B cell (primary cell): ENCODE results near the gene CREB3L4. TPM values are rescaled to one million over a fixed set of nuclear protein-coding genes. Genes with fewer than 3 reads are reported as not detected.

Experiments used
- ATAC-seq: fragments of 200-7000 bp; cut with Tn5 transposase; one replicate; pipeline ENCODE4 v1.10.0; 2021; ENCODE audit warnings: low read depth, mild to moderate bottlenecking, moderate number of reproducible peaks, moderate library complexity
- CTCF ChIA-PET: fragments of 350-600 bp; sonication (Branson Sonifier 250); formaldehyde crosslinking; loops from one replicate; lab custom pipeline; 2021; ENCODE audit warnings: antibody characterized with exemption, inconsistent platforms; lab: Charles Lee
- POLR2A ChIA-PET: fragments of 350-600 bp; sonication (Branson Sonifier 250); formaldehyde crosslinking; loops from one replicate; lab custom pipeline; 2021; ENCODE audit warnings: antibody characterized with exemption; lab: Charles Lee
- DNase-seq: peaks from one replicate; pipeline ENCODE4 v3.0.0; 2013
- H2AFZ ChIP-seq: 2 replicates; pipeline ENCODE4 v1.6.1; 2012; ENCODE audit warnings: mild to moderate bottlenecking, low read depth, low read length; ENCODE audit not compliant: insufficient read depth, poor library complexity, severe bottlenecking
- H3K27ac ChIP-seq, 2 donors: 1 replicate in 1 of 2; 2 replicates in 1 of 2; pipeline ENCODE4 v1.5.1; 2012 to 2013; ENCODE audit warnings: low read length in 2 of 2, mild to moderate bottlenecking in 2 of 2, moderate library complexity in 1 of 2
- H3K27me3 ChIP-seq, 4 experiments: fragments of 200-600 bp in 1 of 4; sonication (generic) in 1 of 4; replicated peaks in 1 of 4; 1 replicate in 2 of 4; 2 replicates in 2 of 4; pipeline versions ENCODE4 v1.6.1 to v1.7.0; 2013 to 2016; ENCODE audit warnings: low read length in 3 of 4, mild to moderate bottlenecking in 2 of 4, mixed read lengths in 1 of 4, moderate library complexity in 1 of 4; ENCODE audit not compliant: insufficient read depth in 4 of 4, control insufficient read depth in 3 of 4; ENCODE audit errors: control extremely low read depth in 1 of 4
- H3K36me3 ChIP-seq, 2 experiments: replicated peaks in 1 of 2; 1 replicate in 1 of 2; 2 replicates in 1 of 2; pipeline versions ENCODE4 v1.6.1 to v1.7.1; 2013; ENCODE audit warnings: low read length in 1 of 2; ENCODE audit not compliant: insufficient read depth in 2 of 2, control insufficient read depth in 1 of 2; ENCODE audit errors: control extremely low read depth in 1 of 2, extremely low read depth in 1 of 2
- H3K4me1 ChIP-seq, 2 donors: fragments of 200-600 bp in 1 of 2; sonication (generic) in 1 of 2; 1 replicate in 1 of 2; 2 replicates in 1 of 2; pipeline versions ENCODE4 v1.5.1 to v1.6.1; 2013 to 2017; ENCODE audit warnings: low read length in 2 of 2; ENCODE audit not compliant: control insufficient read depth in 2 of 2, insufficient read depth in 2 of 2
- H3K4me2 ChIP-seq: replicated peaks from 2 replicates; pipeline ENCODE3; 2012; ENCODE audit warnings: mild to moderate bottlenecking, low read depth, low read length; ENCODE audit not compliant: poor library complexity, severe bottlenecking
- H3K4me3 ChIP-seq, 5 experiments: fragments of 200-600 bp in 1 of 5; sonication (generic) in 1 of 5; 1 replicate in 3 of 5; 2 replicates in 2 of 5; pipeline versions ENCODE4 v1.5.1 to v1.7.0; 2011 to 2016; ENCODE audit warnings: low read length in 4 of 5, mild to moderate bottlenecking in 4 of 5, low read depth in 2 of 5, control low read depth in 1 of 5, moderate library complexity in 1 of 5; ENCODE audit not compliant: insufficient read depth in 1 of 5; ENCODE audit errors: control extremely low read depth in 1 of 5, extremely low read depth in 1 of 5
- H3K79me2 ChIP-seq: fragments of 200-600 bp; sonication (generic); one replicate; pipeline ENCODE4 v1.6.0; 2016; ENCODE audit warnings: low read length; ENCODE audit not compliant: control insufficient read depth, insufficient read depth
- H3K9ac ChIP-seq: fragments of 200-600 bp; sonication (generic); 2 replicates; pipeline ENCODE4 v1.6.1; 2017; ENCODE audit warnings: mild to moderate bottlenecking, low read length, moderate library complexity
- H3K9me3 ChIP-seq, 3 donors: one replicate each; pipeline versions ENCODE4 v1.6.1 to v1.7.1; 2013; ENCODE audit warnings: low read length in 2 of 3; ENCODE audit not compliant: control insufficient read depth in 2 of 3, insufficient read depth in 1 of 3; ENCODE audit errors: control extremely low read depth in 1 of 3
- H4K20me1 ChIP-seq: 2 replicates; pipeline ENCODE4 v1.6.0; 2012; ENCODE audit warnings: mild to moderate bottlenecking, low read length; ENCODE audit not compliant: insufficient read depth, control insufficient read depth, poor library complexity, severe bottlenecking
- H3K27ac Mint-ChIP-seq: one replicate; pipeline ENCODE4 v1.8.0; 2021; ENCODE audit warnings: mixed read lengths
- H3K27me3 Mint-ChIP-seq: one replicate; pipeline ENCODE4 v1.8.0; 2021; ENCODE audit warnings: mixed read lengths
- H3K4me1 Mint-ChIP-seq: one replicate; pipeline ENCODE4 v1.8.0; 2021; ENCODE audit warnings: mixed read lengths
- H3K4me3 Mint-ChIP-seq: one replicate; pipeline ENCODE4 v1.8.0; 2021; ENCODE audit warnings: mixed read lengths
- H3K9me3 Mint-ChIP-seq: one replicate; pipeline ENCODE4 v1.8.0; 2022; ENCODE audit warnings: mixed read lengths; ENCODE audit not compliant: insufficient read depth
- EZH2 ChIP-seq: IDR thresholded peaks from 2 replicates; pipeline ENCODE4 v1.6.1; 2012; ENCODE audit warnings: borderline replicate concordance, low read depth, mild to moderate bottlenecking, moderate library complexity, low read length; ENCODE audit not compliant: insufficient read depth, poor library complexity, severe bottlenecking
- WGBS: methylation state at CpG from one replicate; pipeline ENCODE4 v1.1.5; 2013; ENCODE audit warnings: missing lambda C conversion rate; ENCODE audit not compliant: insufficient coverage; 5-methylcytosine and 5-hydroxymethylcytosine counted together
- intact Hi-C: fragments of 100-400 bp; cut with micrococcal nuclease; formaldehyde crosslinking; loops from one replicate; pipeline ENCODE4 v1.10.0; 2022
- polyA plus RNA-seq: library from polyadenylated mRNA; depleted of rRNA; stranded (reverse); fragments of >200 nt; gene quantifications from 2 replicates; pipeline ENCODE4 v1.2.3, GENCODE V29; 2012
- total RNA-seq, 2 donors: library from RNA; stranded (reverse); fragments of 120-200 nt in 1 of 2; gene quantifications; 1 replicate in 1 of 2; 2 replicates in 1 of 2; pipeline versions ENCODE4 v1.2.3 to v1.2.4, GENCODE V29; 2013 to 2022
- TF ChIP-seq, protein P1 (sequence below): fragments of 200-600 bp; IDR thresholded peaks from one replicate; pipeline ENCODE4 v1.8.0; 2022; ENCODE audit warnings: antibody characterized with exemption, mild to moderate bottlenecking

CREB3L4 gene
- total and polyA plus RNA-seq, 2 donors (not counting 1 experiment from before 2014, with no cell fraction given): 21.8 to 28.1 TPM

DNA sequence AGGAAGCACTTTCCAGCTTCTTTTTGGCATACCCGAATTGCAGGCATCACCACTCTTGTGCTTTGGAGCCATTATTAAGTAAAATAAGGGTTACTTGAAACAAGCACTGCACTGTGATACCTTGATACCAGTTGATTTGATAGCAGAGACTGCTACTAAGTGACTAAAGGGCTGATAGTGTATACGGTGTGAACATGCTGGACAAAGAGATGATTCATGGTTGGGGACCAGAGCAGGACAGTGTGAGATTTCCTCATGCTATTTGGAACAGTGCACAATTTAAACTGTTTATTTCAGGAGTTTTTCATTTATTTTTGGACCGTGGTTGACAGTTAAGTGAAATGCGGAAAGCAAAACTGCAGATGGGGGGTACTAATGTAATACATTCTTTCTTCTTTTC, 32.7 kb downstream of the CREB3L4 start:
- Histone ChIP-seq H3K4me3 (no peak overlapping the region), H3K9me3 (no peaks in the 10 kb centered on the region), H3K79me2 (no peaks in the 10 kb centered on the region), H3K9ac (no peak overlapping the region), H3K36me3 (peaks cover 1 to 3% of the 10 kb centered on the region in 2 experiments), H3K4me1 (no peaks in the 10 kb centered on the region), H4K20me1 (no peaks in the 10 kb centered on the region), H2AFZ (no peak overlapping the region), H3K27ac (no peak overlapping the region), H3K27me3 (no peaks in the 10 kb centered on the region), H3K4me2 (no peak overlapping the region)
- intact Hi-C loops: no loop called here
- no peaks in the 10 kb centered on the region for H3K27me3 Mint-ChIP-seq
- TF ChIP-seq, protein P1, sequence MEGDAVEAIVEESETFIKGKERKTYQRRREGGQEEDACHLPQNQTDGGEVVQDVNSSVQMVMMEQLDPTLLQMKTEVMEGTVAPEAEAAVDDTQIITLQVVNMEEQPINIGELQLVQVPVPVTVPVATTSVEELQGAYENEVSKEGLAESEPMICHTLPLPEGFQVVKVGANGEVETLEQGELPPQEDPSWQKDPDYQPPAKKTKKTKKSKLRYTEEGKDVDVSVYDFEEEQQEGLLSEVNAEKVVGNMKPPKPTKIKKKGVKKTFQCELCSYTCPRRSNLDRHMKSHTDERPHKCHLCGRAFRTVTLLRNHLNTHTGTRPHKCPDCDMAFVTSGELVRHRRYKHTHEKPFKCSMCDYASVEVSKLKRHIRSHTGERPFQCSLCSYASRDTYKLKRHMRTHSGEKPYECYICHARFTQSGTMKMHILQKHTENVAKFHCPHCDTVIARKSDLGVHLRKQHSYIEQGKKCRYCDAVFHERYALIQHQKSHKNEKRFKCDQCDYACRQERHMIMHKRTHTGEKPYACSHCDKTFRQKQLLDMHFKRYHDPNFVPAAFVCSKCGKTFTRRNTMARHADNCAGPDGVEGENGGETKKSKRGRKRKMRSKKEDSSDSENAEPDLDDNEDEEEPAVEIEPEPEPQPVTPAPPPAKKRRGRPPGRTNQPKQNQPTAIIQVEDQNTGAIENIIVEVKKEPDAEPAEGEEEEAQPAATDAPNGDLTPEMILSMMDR: no peak
- TF ChIP-seq EZH2: no peak
- DNase-seq (no peak), ATAC-seq (no peak)
- H3K4me3 Mint-ChIP-seq: no peak overlapping the region
- POLR2A ChIA-PET: interaction anchor here (0.7 kb wide), 1 partner anchor 274 kb away, joined by 5 read pairs; no protein-coding TSS in a partner anchor
- CTCF ChIA-PET: no interaction called here
- H3K27ac Mint-ChIP-seq: no peak overlapping the region
- peaks cover under 1% of the 10 kb centered on the region for H3K4me1 Mint-ChIP-seq
- H3K9me3 Mint-ChIP-seq: no peaks in the 10 kb centered on the region
- 79% methylated on average over 2 of the region's 4 CpGs for WGBS

DNA sequence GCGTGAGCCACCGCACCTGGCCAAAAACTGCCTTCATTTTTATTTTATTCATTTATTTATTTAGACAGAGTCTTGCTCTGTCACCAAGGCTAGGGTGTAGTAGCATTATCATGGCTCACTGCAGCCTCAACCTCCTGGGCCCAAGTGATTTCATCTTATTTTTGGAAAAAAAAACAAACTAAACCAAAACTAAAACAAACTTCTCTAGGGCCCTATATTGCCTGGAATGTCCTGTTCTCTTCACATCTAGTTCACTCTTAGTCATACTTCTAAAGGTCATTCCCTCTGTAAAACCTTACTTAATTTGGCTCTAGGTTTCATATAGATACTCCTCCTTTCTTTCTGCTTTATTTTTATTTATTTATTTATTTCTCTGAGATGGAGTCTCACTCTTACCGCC, 38.4 kb downstream of the CREB3L4 start:
- Histone ChIP-seq H3K9ac (no peak overlapping the region), H3K4me1 (no peaks in the 10 kb centered on the region), H3K4me2 (no peak overlapping the region), H3K79me2 (no peaks in the 10 kb centered on the region), H3K27me3 (no peaks in the 10 kb centered on the region), H4K20me1 (no peaks in the 10 kb centered on the region), H2AFZ (no peak overlapping the region), H3K4me3 (no peak overlapping the region), H3K27ac (no peak overlapping the region), H3K9me3 (no peaks in the 10 kb centered on the region), H3K36me3 (no peaks in the 10 kb centered on the region)
- CTCF ChIA-PET: no interaction called here
- Mint-ChIP-seq H3K4me1 (no peaks in the 10 kb centered on the region), H3K4me3 (no peak overlapping the region), H3K27me3 (no peaks in the 10 kb centered on the region), H3K27ac (no peak overlapping the region), H3K9me3 (no peaks in the 10 kb centered on the region)
- POLR2A ChIA-PET: no interaction called here
- no CpG with 5 or more reads among the region's 3 CpGs for WGBS
- DNase-seq (no peak), ATAC-seq (no peak)
- TF ChIP-seq, protein P1: no peak
- no peak for TF ChIP-seq EZH2
- intact Hi-C loops: no loop called here
